HuH-7.5 (cell line): ENCODE results near the gene CD81.

Source experiments
- DNase-seq: peaks from one replicate; pipeline ENCODE4 v3.0.0; 2011; ENCODE audit warnings: low spot score

Gene CD81

GRCh38 chr11:2436521-2437031 is 59.5 kb downstream of the CD81 start:
- no peak for DNase-seq

DNA sequence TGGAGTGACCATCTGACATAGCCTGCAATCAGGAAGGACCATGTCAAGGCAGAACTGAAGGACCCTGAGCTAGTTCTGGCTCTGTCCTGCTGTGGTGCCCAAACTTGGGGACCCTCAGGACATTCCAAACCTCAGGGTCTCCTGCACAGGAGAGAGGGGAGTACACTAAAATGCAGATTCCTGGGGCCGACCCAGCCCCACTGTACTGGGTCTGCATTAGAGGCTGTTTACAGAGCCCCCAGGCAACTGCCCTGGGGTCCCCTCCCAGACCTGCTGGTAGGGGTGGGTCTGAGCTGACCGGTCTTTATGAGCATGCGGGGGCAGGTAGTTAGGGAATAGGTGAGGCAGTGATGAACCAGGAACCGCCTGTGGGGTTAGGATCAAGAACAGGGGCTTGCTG is 60.4 kb downstream of the CD81 start:
- DNase-seq, result no peak

GRCh38 chr11:2439820-2440219 is 62.7 kb downstream of the CD81 start:
- no peak for DNase-seq

- no peak for DNase-seq
Observed at GRCh38 chr11:2440646-2441045, 63.5 kb downstream of the CD81 start.

- DNase-seq, result no peak
Observed at GRCh38 chr11:2441171-2441570, 64.1 kb downstream of the CD81 start.

DNA sequence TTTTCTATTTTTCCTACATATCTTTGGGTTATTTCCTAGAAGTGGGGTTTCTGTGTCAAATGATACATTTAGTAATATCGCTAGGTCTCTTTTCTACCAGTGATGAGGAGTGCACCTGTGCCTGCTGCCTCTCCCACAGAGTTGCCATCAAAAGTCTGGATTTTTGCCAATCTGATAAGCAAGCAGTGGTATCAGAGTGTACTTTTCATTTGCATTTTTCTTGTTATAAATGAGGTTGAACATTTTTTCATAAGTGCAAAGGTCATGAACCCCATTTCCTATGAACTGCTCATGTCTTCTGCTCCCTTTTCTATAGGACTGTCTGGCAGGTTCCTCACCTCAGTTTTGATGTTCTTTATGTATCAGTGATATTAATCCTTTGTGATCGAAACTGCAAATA is 65.5 kb downstream of the CD81 start:
- DNase-seq, result no peak

DNA sequence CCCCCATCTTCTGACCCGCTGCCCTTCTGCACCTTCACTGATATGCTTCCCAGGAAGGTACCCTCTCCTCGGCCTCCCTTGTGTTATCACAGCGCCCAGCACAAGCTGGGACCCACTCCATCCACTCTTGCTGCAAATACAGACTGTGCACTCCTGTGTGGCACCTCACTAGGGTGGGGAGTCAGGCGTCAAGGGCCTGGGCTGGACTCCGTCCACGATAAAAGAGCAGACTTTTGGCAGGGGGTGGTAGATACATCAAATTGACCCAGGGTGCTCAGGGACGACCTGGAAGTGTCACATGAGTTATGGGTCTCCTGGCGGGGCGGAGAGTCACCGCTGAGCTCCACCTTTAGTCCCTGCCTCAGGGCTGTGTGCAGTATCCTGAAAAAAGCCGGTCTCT is 66.3 kb downstream of the CD81 start:
- DNase-seq, result no peak

- DNase-seq, result no peak
Observed at GRCh38 chr11:2443881-2444820, 67.0 kb downstream of the CD81 start, which contains the start of gene TRPM5. Gene TRPM5 (minus strand): TSS chr11:2444514. CDS start chr11:2423036, 21,478 bp downstream.

DNA sequence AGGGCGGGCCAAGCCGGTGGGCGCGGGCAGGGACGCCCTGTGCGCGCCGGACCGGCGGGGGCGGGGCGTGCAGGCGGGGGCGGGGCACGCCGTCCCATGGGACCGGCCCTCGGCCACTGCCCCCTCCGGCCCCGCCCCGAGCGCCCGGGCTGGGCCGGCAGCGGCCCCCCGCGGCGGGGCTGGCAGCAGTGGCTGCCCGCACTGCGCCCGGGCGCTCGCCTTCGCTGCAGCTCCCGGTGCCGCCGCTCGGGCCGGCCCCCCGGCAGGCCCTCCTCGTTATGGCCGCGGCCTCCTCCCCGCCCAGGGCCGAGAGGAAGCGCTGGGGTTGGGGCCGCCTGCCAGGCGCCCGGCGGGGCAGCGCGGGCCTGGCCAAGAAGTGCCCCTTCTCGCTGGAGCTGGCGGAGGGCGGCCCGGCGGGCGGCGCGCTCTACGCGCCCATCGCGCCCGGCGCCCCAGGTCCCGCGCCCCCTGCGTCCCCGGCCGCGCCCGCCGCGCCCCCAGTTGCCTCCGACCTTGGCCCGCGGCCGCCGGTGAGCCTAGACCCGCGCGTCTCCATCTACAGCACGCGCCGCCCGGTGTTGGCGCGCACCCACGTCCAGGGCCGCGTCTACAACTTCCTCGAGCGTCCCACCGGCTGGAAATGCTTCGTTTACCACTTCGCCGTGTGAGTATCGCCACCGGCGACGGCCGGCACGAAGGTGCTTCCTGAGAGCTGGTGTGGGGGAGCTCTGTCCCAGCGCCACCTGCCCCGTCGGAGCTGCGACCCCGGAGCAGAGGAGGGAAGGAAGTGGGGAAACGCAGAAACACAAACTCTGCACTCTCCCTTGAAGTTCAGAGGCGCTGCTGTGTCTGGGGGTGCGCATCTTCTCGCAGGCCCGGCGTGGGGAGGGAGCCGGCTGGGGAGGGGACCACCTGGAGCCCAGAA is 68.0 kb downstream of the CD81 start, which contains the start of gene KCNQ1:
Gene KCNQ1, plus strand, starts transcription at position 188 of the 925 bp plus-strand sequence. Its CDS starts 91 bp downstream, at position 279.
- no peak for DNase-seq

DNA sequence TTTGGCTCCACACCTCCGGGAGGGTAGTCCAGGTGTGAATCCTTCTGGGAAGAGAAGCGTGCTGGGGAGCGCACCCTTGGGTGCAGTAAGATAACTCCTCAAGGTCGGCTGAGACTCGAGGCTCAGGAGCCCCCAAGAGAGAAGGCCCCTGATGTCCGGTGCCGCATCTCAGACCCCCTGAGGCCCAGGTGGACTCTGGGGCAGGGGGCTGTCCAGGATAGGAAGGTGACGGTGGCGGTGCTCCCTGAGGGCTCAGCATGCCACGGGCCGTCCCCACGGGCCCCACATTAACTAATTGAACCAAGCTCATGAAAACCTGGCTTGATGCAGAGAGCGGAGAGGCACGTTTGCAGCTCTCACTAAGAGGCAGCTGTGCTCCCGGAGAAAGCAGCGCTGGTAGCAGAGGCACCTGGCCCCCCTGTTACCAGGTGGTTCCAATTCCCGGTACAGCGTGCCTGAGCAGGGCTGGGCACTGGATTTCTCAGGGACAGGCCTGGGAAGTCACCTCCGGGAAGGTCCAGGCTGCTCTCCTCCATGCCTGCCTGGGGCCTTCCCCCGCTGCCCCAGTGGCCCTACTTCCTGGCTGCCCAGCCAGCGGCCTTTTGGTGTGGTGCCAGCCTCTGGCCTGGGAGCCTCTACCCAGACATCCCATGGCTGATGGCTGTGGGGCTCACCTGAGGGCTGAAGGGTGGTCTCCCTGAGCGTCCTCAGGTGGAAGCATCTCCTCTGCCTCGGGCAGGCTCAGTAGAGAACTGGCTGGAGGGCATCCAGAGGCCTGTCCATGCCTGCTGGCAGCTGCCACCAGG is 68.8 kb downstream of the CD81 start:
- DNase-seq, result no peak

GRCh38 chr11:2446590-2447252 is 69.6 kb downstream of the CD81 start:
- no peak for DNase-seq
